ENCODE data around the gene DMWD. TPM values are rescaled to one million over a fixed set of nuclear protein-coding genes. Genes with fewer than 3 reads are reported as not detected.

DMWD gene
- 33.4 and 36.5 TPM in 2 replicates for total RNA-seq

GRCh38 chr19:45792470-45793177, at the start of gene DMWD:
Gene DMWD (minus strand): TSS chr19:45792845. CDS start chr19:45792756, 89 bp downstream.

GRCh38 chr19:45814851-45815480, 22.3 kb upstream of the DMWD start, which contains the start of gene RSPH6A:
Gene RSPH6A (minus strand): TSS chr19:45815308. CDS start chr19:45815176, 132 bp downstream.

GRCh38 chr19:45782162-45782691, 10.4 kb downstream of the DMWD start, which contains the start of gene DMPK:
Gene DMPK (minus strand): TSS chr19:45782490. CDS start chr19:45782352, 138 bp downstream.

GRCh38 chr19:45768984-45769782, 23.5 kb downstream of the DMWD start, which contains the start of gene SIX5:
Gene SIX5 (minus strand): TSS chr19:45769252. CDS start chr19:45768844, 408 bp downstream.

GRCh38 chr19:45733160-45733810, 59.4 kb downstream of the DMWD start, which contains the start of gene MEIOSIN:
Gene MEIOSIN (plus strand): TSS chr19:45733439. CDS start chr19:45735377, 1,938 bp downstream.

Other genes starting within 250 kb of the DMWD start
- 11.8 and 23.4 TPM in 2 replicates for gene OPA3, start 208.0 kb downstream of the DMWD start, total RNA-seq
- gene GPR4, start 190.6 kb downstream of the DMWD start, total RNA-seq: not detected in 2 replicates
- 36.1 and 41.2 TPM in 2 replicates for gene EML2, start 153.4 kb downstream of the DMWD start, total RNA-seq
- 3.9 and 4.3 TPM in 2 replicates for gene GIPR, start 124.6 kb downstream of the DMWD start, total RNA-seq
- 161 and 219 TPM in 2 replicates for gene SNRPD2, start 100.9 kb downstream of the DMWD start, total RNA-seq
- 15.3 and 21.7 TPM in 2 replicates for gene QPCTL, start 100.2 kb downstream of the DMWD start, total RNA-seq
- 7.2 and 8.2 TPM in 2 replicates for gene FBXO46, start 61.9 kb downstream of the DMWD start, total RNA-seq
- gene MEIOSIN, start 59.4 kb downstream of the DMWD start, total RNA-seq: not detected in 2 replicates
- gene SIX5, start 23.6 kb downstream of the DMWD start, total RNA-seq: 14.9 and 18.8 TPM in 2 replicates
- 10.8 and 18.5 TPM in 2 replicates for gene DMPK, start 10.4 kb downstream of the DMWD start, total RNA-seq
- gene RSPH6A, start 22.5 kb upstream of the DMWD start, total RNA-seq: 0.39 and 0.43 TPM in 2 replicates
- 42.0 and 47.6 TPM in 2 replicates for gene SYMPK, start 70.3 kb upstream of the DMWD start, total RNA-seq
- not detected in 2 replicates for gene FOXA3, start 71.5 kb upstream of the DMWD start, total RNA-seq
- 31.6 and 39.7 TPM in 2 replicates for gene IRF2BP1, start 93.3 kb upstream of the DMWD start, total RNA-seq
- 1.6 and 2.0 TPM in 2 replicates for gene MYPOP, start 109.8 kb upstream of the DMWD start, total RNA-seq
- not detected in 2 replicates for gene NANOS2, start 121.9 kb upstream of the DMWD start, total RNA-seq
- not detected in 2 replicates for gene NOVA2, start 181.0 kb upstream of the DMWD start, total RNA-seq
- gene CCDC61, start 202.6 kb upstream of the DMWD start, total RNA-seq: 6.5 and 7.1 TPM in 2 replicates
- not detected in 2 replicates for gene PGLYRP1, start 230.2 kb upstream of the DMWD start, total RNA-seq
- gene IGFL4, start 248.2 kb upstream of the DMWD start, total RNA-seq: not detected in 2 replicates

Measured in placental epithelial cell (primary cell).